K562 (cell line): ENCODE data around the gene TAF11L2. TPM values are rescaled to one million over a fixed set of nuclear protein-coding genes. Genes with fewer than 3 reads are reported as not detected.
"Not testable (repeated sequence)": the region's sequence is repeated elsewhere in the genome, so short reads cannot be mapped to it uniquely, and the experiment has no call there.

ENCODE experiments used
- ATAC-seq: fragments of 200-7000 bp; cut with Tn5 transposase; 3 replicates; pipeline ENCODE4 v1.9.1; 2020; ENCODE audit warnings: moderate library complexity
- Bru-seq: library from RNA; stranded (reverse); fragments of 400-500 nt; gene quantifications from one replicate; lab custom pipeline; 2021; lab: Mats Ljungman, UMichigan
- BruChase-seq, 2 experiments: library from RNA; stranded (reverse); fragments of 400-500 nt; gene quantifications; one replicate each; lab custom pipeline; 2021; lab: Mats Ljungman, UMichigan
- BruUV-seq: library from RNA; stranded (reverse); fragments of 400-500 nt; replicated peaks from 2 replicates; lab custom pipeline; 2021; lab: Mats Ljungman, UMichigan
- CTCF ChIA-PET: fragments of 300-600 bp; formaldehyde crosslinking; extraction: SDS; loops from one replicate; lab custom pipeline; 2021; ENCODE audit warnings: low intra/inter-chr PET ratio; lab: Yijun Ruan, JAX
- POLR2A ChIA-PET: fragments of 300-600, 350-650 bp; sonication (Branson Sonifier 250); formaldehyde crosslinking; extraction: SDS; loops from one replicate; lab custom pipeline; 2021; ENCODE audit warnings: antibody characterized with exemption, inconsistent platforms; lab: Yijun Ruan, JAX
- DNase-seq, 4 experiments: peaks; one replicate each; pipeline versions ENCODE4 v3.0.0 to v3.0.0-alpha.2; 2011 to 2018; ENCODE audit warnings: low spot score in 3 of 4, mixed read lengths in 3 of 4; ENCODE audit errors: extremely low read depth in 1 of 4
- FAIRE-seq: peaks from 2 replicates; lab custom pipeline; 2011; peaks lifted over from hg19 to GRCh38; lab: Jason Lieb, UNC
- H2AFZ ChIP-seq: 2 replicates; pipeline ENCODE4 v1.6.0; 2011; ENCODE audit warnings: low read depth, low read length, control low read depth, inconsistent platforms
- H3K27ac ChIP-seq: fragments of 200-600 bp; 3 replicates; pipeline ENCODE4 v1.8.0; 2011; ENCODE audit warnings: low read depth, mild to moderate bottlenecking, control low read depth, inconsistent platforms, low read length, moderate library complexity, mixed read lengths; ENCODE audit errors: extremely low read depth
- H3K27me3 ChIP-seq, 2 experiments: fragments of 300-600 bp in 1 of 2; 2 replicates in 1 of 2; 3 replicates in 1 of 2; pipeline versions ENCODE4 v1.6.0 to v1.8.0; 2011; ENCODE audit warnings: inconsistent platforms in 2 of 2, low read length in 2 of 2, mild to moderate bottlenecking in 1 of 2, mixed read lengths in 1 of 2, moderate library complexity in 1 of 2; ENCODE audit not compliant: control insufficient read depth in 2 of 2, insufficient read depth in 2 of 2
- H3K36me3 ChIP-seq: fragments of 300-600 bp; 3 replicates; pipeline ENCODE4 v1.8.0; 2011; ENCODE audit warnings: mild to moderate bottlenecking, low read length, inconsistent platforms; ENCODE audit not compliant: control insufficient read depth, insufficient read depth
- H3K4me1 ChIP-seq, 2 experiments: fragments of 200-600 bp in 1 of 2; replicated peaks in 1 of 2; 2 replicates in 1 of 2; 3 replicates in 1 of 2; pipeline versions ENCODE4 v1.5.1 to v1.8.0; 2011; ENCODE audit warnings: inconsistent platforms in 2 of 2, low read length in 2 of 2, mild to moderate bottlenecking in 1 of 2, mixed read lengths in 1 of 2, moderate library complexity in 1 of 2; ENCODE audit not compliant: control insufficient read depth in 2 of 2, insufficient read depth in 2 of 2
- H3K4me2 ChIP-seq: 2 replicates; pipeline ENCODE4 v1.6.1; 2011; ENCODE audit warnings: low read length, control low read depth, inconsistent platforms, mixed read lengths; ENCODE audit not compliant: insufficient read depth
- H3K4me3 ChIP-seq: fragments of 200-600 bp; sonication (generic), shearing (Covaris generic); 2 replicates; pipeline ENCODE4 v1.5.1; 2016; ENCODE audit warnings: control low read depth, inconsistent platforms
- H3K79me2 ChIP-seq: fragments of 200-600 bp; 3 replicates; pipeline ENCODE4 v1.8.0; 2011; ENCODE audit warnings: low read length, inconsistent platforms; ENCODE audit not compliant: control insufficient read depth, insufficient read depth
- H3K9ac ChIP-seq, 2 experiments: 2 replicates each; pipeline versions ENCODE4 v1.6.0 to v1.6.1; 2011; ENCODE audit warnings: low read depth in 2 of 2, low read length in 2 of 2, control low read depth in 1 of 2, inconsistent platforms in 1 of 2, mild to moderate bottlenecking in 1 of 2, mixed read lengths in 1 of 2; ENCODE audit not compliant: insufficient read depth in 1 of 2
- H3K9me1 ChIP-seq: one replicate; pipeline ENCODE4 v1.6.0; 2011; ENCODE audit warnings: inconsistent platforms, mild to moderate bottlenecking, low read length, moderate library complexity; ENCODE audit not compliant: control insufficient read depth, insufficient read depth
- H3K9me3 ChIP-seq: replicated peaks from 2 replicates; pipeline ENCODE4 v1.5.1; 2011; ENCODE audit warnings: low read depth, low read length, inconsistent platforms; ENCODE audit not compliant: control insufficient read depth, insufficient read depth
- H4K20me1 ChIP-seq: replicated peaks from 2 replicates; pipeline ENCODE4 v1.6.1; 2011; ENCODE audit warnings: low read length, inconsistent platforms, mixed read lengths; ENCODE audit not compliant: control insufficient read depth, insufficient read depth
- CBX8 ChIP-seq: fragments of 200-600 bp; sonication (generic); IDR thresholded peaks from 2 replicates; pipeline ENCODE4 v1.6.1; 2012; ENCODE audit warnings: borderline replicate concordance, mixed run types, low read depth, mild to moderate bottlenecking, moderate library complexity, mixed read lengths, low read length, control low read depth, inconsistent platforms; ENCODE audit not compliant: poor library complexity, severe bottlenecking; ENCODE audit errors: extremely low read depth
- CEBPG ChIP-seq, 3 experiments: fragments of 200-800 bp in 1 of 3; sonication (Bioruptor generic) in 1 of 3; sonication (generic) in 1 of 3; formaldehyde crosslinking in 1 of 3; IDR thresholded peaks in 2 of 3; conservative IDR thresholded peaks in 1 of 3; 2 replicates each; pipeline versions ENCODE4 v1.6.1 to v1.8.0; 2016 to 2022; ENCODE audit warnings: missing compliant biosample characterization in 2 of 3, missing genetic modification characterization in 2 of 3, mild to moderate bottlenecking in 1 of 3, missing genetic modification reagents in 1 of 3
- DDX20 ChIP-seq: fragments of 450-650 bp; IDR thresholded peaks from 2 replicates; pipeline ENCODE4 v1.6.1; 2016; ENCODE audit warnings: missing genetic modification characterization, low read depth, mild to moderate bottlenecking, missing compliant biosample characterization, moderate library complexity
- GTF2F1 ChIP-seq: IDR thresholded peaks from 2 replicates; pipeline ENCODE4 v1.6.1; 2011; ENCODE audit warnings: low read depth, low read length, improper control_type of control experiment
- MTF1 ChIP-seq: fragments of 250-450 bp; sonication (Bioruptor Pico); IDR thresholded peaks from 2 replicates; pipeline ENCODE4 v1.9.0; 2021; ENCODE audit warnings: moderate library complexity, mild to moderate bottlenecking, inconsistent platforms, borderline replicate concordance
- MYBL2 ChIP-seq, 2 experiments: fragments of 450-650 bp in 1 of 2; sonication (generic) in 1 of 2; formaldehyde crosslinking in 1 of 2; IDR thresholded peaks; 2 replicates each; pipeline versions ENCODE4 v1.6.1 to v1.8.1; 2017 to 2022; ENCODE audit warnings: borderline replicate concordance in 1 of 2, inconsistent platforms in 1 of 2, low read depth in 1 of 2, mild to moderate bottlenecking in 1 of 2, missing genetic modification reagents in 1 of 2, moderate library complexity in 1 of 2
- WGBS: fragments of 100-300 bp; shearing (Covaris generic); methylation state at CpG from one replicate; pipeline ENCODE4 v1.1.6; 2016; ENCODE audit warnings: low coverage, mixed read lengths; ENCODE audit not compliant: insufficient coverage; ENCODE audit errors: missing lambda C conversion rate; 5-methylcytosine and 5-hydroxymethylcytosine counted together
- in situ Hi-C: fragments of 300-500 bp; cut with MboI; formaldehyde crosslinking; loops from 4 replicates; pipeline ENCODE4 v1.15.0; 2018; ENCODE audit warnings: inconsistent platforms, mixed read lengths
- intact Hi-C: fragments of 100-400 bp; cut with micrococcal nuclease; formaldehyde crosslinking; loops from 2 replicates; pipeline ENCODE4 v1.14.2; 2022
- long read RNA-seq, 3 experiments: library from polyadenylated mRNA in 2 of 3; library from RNA in 1 of 3; unstranded in 2 of 3; stranded (forward) in 1 of 3; transcript quantifications; one replicate each; pipeline ENCODE4 v2.0.0, GENCODE V29; 2019 to 2022
- polyA minus RNA-seq, 3 experiments: library from RNA; depleted of rRNA, polyadenylated mRNA; stranded (reverse); fragments of >200 nt; gene quantifications; 2 replicates each; pipeline ENCODE4 v1.2.3, GENCODE V29; 2011
- polyA plus RNA-seq, 8 experiments: library from polyadenylated mRNA; depleted of rRNA in 4 of 8; stranded (reverse) in 5 of 8; unstranded in 3 of 8; fragments of >200 nt; fragmentation: Nextera tagmentation in 2 of 8; fragmentation: Illumina TruSeq in 1 of 8; extraction: Ambion mirVana in 2 of 8; extraction: Trizol in 1 of 8; gene quantifications; 2 replicates each; pipeline versions ENCODE4 v1.2.1 to v1.2.3, GENCODE V29; 2011 to 2014; ENCODE audit warnings: inconsistent platforms in 1 of 8, missing spikeins in 1 of 8
- total RNA-seq, 7 experiments: library from RNA; depleted of rRNA in 6 of 7; stranded (reverse); fragments of >200 nt in 6 of 7; fragmentation: Illumina TruSeq in 2 of 7; extraction: Trizol in 2 of 7; gene quantifications; 2 replicates each; pipeline versions ENCODE4 v1.2.1 to v1.2.3, GENCODE V29; 2011 to 2021; ENCODE audit warnings: low replicate concordance in 1 of 7

TAF11L2 gene
- total RNA-seq (2011; cell fraction: chromatin; rRNA removed; ENCODE audit: low replicate concordance) = not detected in 2 replicates
- not detected in 2 replicates for total RNA-seq (2011; cell fraction: nucleolus; rRNA removed)
- total RNA-seq (2011; cell fraction: nucleoplasm; rRNA removed) = not detected in 2 replicates
- total RNA-seq (2014; rRNA removed) = not detected in 2 replicates
- total RNA-seq (2014; rRNA removed; fragmentation: Illumina TruSeq; extraction: Trizol) = not detected in 2 replicates
- not detected in 2 replicates for total RNA-seq (2015; rRNA removed; fragmentation: Illumina TruSeq; extraction: Trizol)
- not detected in 2 replicates for total RNA-seq (2021)
- polyA plus RNA-seq (2011; rRNA removed) = not detected in 2 replicates
- polyA plus RNA-seq (2011; cell fraction: cytosol; rRNA removed) = not detected in 2 replicates
- not detected in 2 replicates for polyA plus RNA-seq (2011; cell fraction: nucleus; rRNA removed)
- polyA plus RNA-seq (2012) = not detected in 2 replicates
- not detected in 2 replicates for polyA plus RNA-seq (2014; fragmentation: Illumina TruSeq; extraction: Trizol)
- not detected for polyA plus RNA-seq (2014; fragmentation: Nextera tagmentation; extraction: Ambion mirVana)
- polyA plus RNA-seq (2014; rRNA removed) = not detected in 2 replicates
- polyA minus RNA-seq (2011; rRNA and poly(A)+ RNA removed) = not detected in 2 replicates
- polyA minus RNA-seq (2011; cell fraction: cytosol; rRNA and poly(A)+ RNA removed) = not detected in 2 replicates
- polyA minus RNA-seq (2011; cell fraction: nucleus; rRNA and poly(A)+ RNA removed) = not detected in 2 replicates
- not detected for Bru-seq, nascent RNA
- BruChase-seq, experiment 1, labeled RNA remaining after a 2-hour chase = not detected
- BruChase-seq, experiment 2, labeled RNA remaining after a 6-hour chase = not detected
- long read RNA-seq, experiment 1 = 0 reads
- long read RNA-seq, experiment 2 = 0 reads
- long read RNA-seq, experiment 3 = 0 reads

GRCh38 chr5:17497931-17498330, at the start of gene TAF11L2:
Gene TAF11L2 (plus strand): TSS chr5:17498231.
- H3K36me3 ChIP-seq, BruUV-seq, H3K27me3 ChIP-seq, CTCF ChIA-PET, H3K4me1 ChIP-seq, H3K9me1 ChIP-seq, intact Hi-C loops, POLR2A ChIA-PET, H3K4me3 ChIP-seq, H3K9me3 ChIP-seq, DNase-seq, H2AFZ ChIP-seq, H3K4me2 ChIP-seq, FAIRE-seq, H3K79me2 ChIP-seq, H3K9ac ChIP-seq, ATAC-seq, H3K27ac ChIP-seq, H4K20me1 ChIP-seq: not testable (repeated sequence)
- in situ Hi-C loops = loop anchor here (25.0 kb wide), 1 partner anchor 814 kb away; no protein-coding TSS in a partner anchor
- under 1% methylated on average over 8 of the region's 8 CpGs for WGBS

- intact Hi-C loops (no loop called here), in situ Hi-C loops (no loop called here)
- no peak for ATAC-seq
- no peak for FAIRE-seq
- no peaks in the 10 kb centered on the region; a peak in 1 of 5 replicates for H3K27me3 ChIP-seq
- H3K4me3 ChIP-seq = no peak overlapping the region
- no peak for DNase-seq
- ChIA-PET POLR2A (interaction anchor here (0.6 to 1.4 kb wide), 2 partner anchors 13 to 57 kb away, joined by 3 to 4 read pairs; no protein-coding TSS in a partner anchor), CTCF (no interaction called here)
- H3K79me2 ChIP-seq = no peaks in the 10 kb centered on the region
- no peaks in the 10 kb centered on the region for H3K4me1 ChIP-seq
- H3K9me3 ChIP-seq = no peaks in the 10 kb centered on the region
- no peak overlapping the region for H3K9ac ChIP-seq
- H3K9me1 ChIP-seq = no peaks in the 10 kb centered on the region
- no peak overlapping the region for H2AFZ ChIP-seq
- H3K36me3 ChIP-seq = no peaks in the 10 kb centered on the region
- TF ChIP-seq MYBL2 (IDR thresholded peaks at IDR 0.05; ENCODE audit: low read depth) = no peak
- no peak for TF ChIP-seq MYBL2 (CRISPR knock-in tag; IDR thresholded peaks at IDR 0.05; ENCODE audit: borderline replicate concordance)
- no peak for TF ChIP-seq CEBPG (CRISPR knock-in tag; IDR thresholded peaks at IDR 0.05)
- TF ChIP-seq CEBPG (tag; conservative IDR thresholded peaks at IDR 0.05 in 1 of 2, IDR thresholded peaks at IDR 0.05 in 1 of 2) = peak in 1 of 2 experiments; percentile 59; a peak in 2 of 4 replicates
- TF ChIP-seq DDX20 = no peak
- TF ChIP-seq MTF1 (CRISPR knock-in tag) = no peak
- no peak for TF ChIP-seq CBX8
- no peak for TF ChIP-seq GTF2F1
- H3K4me2 ChIP-seq = no peak overlapping the region
- no TSS peak for BruUV-seq
- no peaks in the 10 kb centered on the region for H4K20me1 ChIP-seq
- H3K27ac ChIP-seq = no peak overlapping the region
- WGBS = 0% methylated on average over 3 of the region's 3 CpGs
These were observed 49.2 kb upstream of the TAF11L2 start for GRCh38 chr5:17448877-17449276.
